Keratinocyte (primary cell): ENCODE data around the gene SLC27A2. TPM values are rescaled to one million over a fixed set of nuclear protein-coding genes. Genes with fewer than 3 reads are reported as not detected.

Experiments used
- DNase-seq: peaks from one replicate; pipeline ENCODE4 v3.0.0-alpha.2; 2011; ENCODE audit warnings: low read depth, missing footprints, low spot score
- FAIRE-seq: peaks from 2 replicates; lab custom pipeline; 2011; peaks lifted over from hg19 to GRCh38; lab: Jason Lieb, UNC
- H2AFZ ChIP-seq: 2 replicates; pipeline ENCODE4 v1.6.0; 2012; ENCODE audit warnings: low read length, control low read depth, inconsistent platforms; ENCODE audit not compliant: control insufficient read depth
- H3K27ac ChIP-seq: 2 replicates; pipeline ENCODE4 v1.5.1; 2011; ENCODE audit warnings: low read length; ENCODE audit not compliant: control insufficient read depth, insufficient read depth
- H3K27me3 ChIP-seq: 3 replicates; pipeline ENCODE4 v1.6.0; 2011; ENCODE audit warnings: low read length; ENCODE audit not compliant: control insufficient read depth, insufficient read depth; ENCODE audit errors: extremely low read depth
- H3K36me3 ChIP-seq, 2 experiments: 2 replicates in 1 of 2; 3 replicates in 1 of 2; pipeline ENCODE4 v1.5.1; 2011; ENCODE audit warnings: low read length in 2 of 2, mild to moderate bottlenecking in 1 of 2; ENCODE audit not compliant: control insufficient read depth in 2 of 2, insufficient read depth in 2 of 2; ENCODE audit errors: extremely low read depth in 1 of 2
- H3K4me1 ChIP-seq: 3 replicates; pipeline ENCODE4 v1.5.1; 2011; ENCODE audit warnings: low read length; ENCODE audit not compliant: control insufficient read depth, insufficient read depth; ENCODE audit errors: extremely low read depth
- H3K4me2 ChIP-seq: 3 replicates; pipeline ENCODE4 v1.6.0; 2011; ENCODE audit warnings: low read depth, low read length; ENCODE audit not compliant: control insufficient read depth, insufficient read depth; ENCODE audit errors: extremely low read depth
- H3K4me3 ChIP-seq, 3 experiments: fragments of 200-600 bp in 1 of 3; sonication (generic) in 1 of 3; 2 replicates in 2 of 3; 3 replicates in 1 of 3; pipeline ENCODE4 v1.5.1; 2011 to 2016; ENCODE audit warnings: low read length in 3 of 3, mild to moderate bottlenecking in 3 of 3, control low read depth in 2 of 3, inconsistent platforms in 1 of 3, low read depth in 1 of 3, mixed read lengths in 1 of 3, mixed run types in 1 of 3, moderate library complexity in 1 of 3; ENCODE audit not compliant: control insufficient read depth in 2 of 3, insufficient read depth in 2 of 3; ENCODE audit errors: extremely low read depth in 1 of 3
- H3K79me2 ChIP-seq: 2 replicates; pipeline ENCODE4 v1.6.0; 2012; ENCODE audit warnings: low read length; ENCODE audit not compliant: control insufficient read depth, insufficient read depth
- H3K9ac ChIP-seq: 3 replicates; pipeline ENCODE4 v1.6.0; 2011; ENCODE audit warnings: low read length; ENCODE audit not compliant: control insufficient read depth, insufficient read depth; ENCODE audit errors: extremely low read depth
- H3K9me1 ChIP-seq: 3 replicates; pipeline ENCODE4 v1.6.0; 2011; ENCODE audit warnings: low read length; ENCODE audit not compliant: control insufficient read depth, insufficient read depth; ENCODE audit errors: extremely low read depth
- H3K9me3 ChIP-seq: 2 replicates; pipeline ENCODE4 v1.5.1; 2012; ENCODE audit warnings: low read depth, low read length; ENCODE audit not compliant: control insufficient read depth
- H4K20me1 ChIP-seq: 3 replicates; pipeline ENCODE4 v1.6.0; 2011; ENCODE audit warnings: low read length; ENCODE audit not compliant: control insufficient read depth, insufficient read depth; ENCODE audit errors: extremely low read depth
- CTCF ChIP-seq, 3 experiments: IDR thresholded peaks in 1 of 3; conservative IDR thresholded peaks in 1 of 3; optimal IDR thresholded peaks in 1 of 3; 2 replicates in 2 of 3; 3 replicates in 1 of 3; pipeline versions ENCODE3 to v1.5.1; 2011; ENCODE audit warnings: low read length in 3 of 3, mild to moderate bottlenecking in 3 of 3, moderate library complexity in 2 of 3, control low read depth in 1 of 3, inconsistent platforms in 1 of 3; ENCODE audit not compliant: insufficient read depth in 2 of 3; ENCODE audit errors: extremely low read depth in 1 of 3
- EZH2 ChIP-seq: IDR thresholded peaks from one replicate; pipeline ENCODE4 v1.6.1; 2012; ENCODE audit warnings: inconsistent platforms, mild to moderate bottlenecking, low read length, moderate library complexity
- dilution Hi-C: fragments of 300-500 bp; cut with MboI; formaldehyde crosslinking; loops from one replicate; pipeline ENCODE4 v1.7.0; 2020; ENCODE audit warnings: low sequenced_read_pairs; ENCODE audit not compliant: extremely low pct_ligation_motif_present
- polyA plus RNA-seq, 5 experiments: library from polyadenylated mRNA; depleted of rRNA in 3 of 5; stranded (reverse) in 3 of 5; stranded (forward) in 1 of 5; unstranded in 1 of 5; fragments of >200 nt; gene quantifications; 1 replicate in 1 of 5; 2 replicates in 3 of 5; 3 replicates in 1 of 5; pipeline versions ENCODE4 v1.2.1 to v1.2.3, GENCODE V29; 2011 to 2012; ENCODE audit warnings: missing spikeins in 2 of 5, low read depth in 1 of 5, low replicate concordance in 1 of 5

Gene SLC27A2
- polyA plus RNA-seq, 1 donor (not counting 4 experiments of a cell fraction or from before 2014, with no cell fraction given): 0.34 TPM

GRCh38 chr15:50236433-50236832 is 54.4 kb downstream of the SLC27A2 start:
- H3K9me1 ChIP-seq: no peaks in the 10 kb centered on the region
- no peak overlapping the region for H3K9ac ChIP-seq
- H3K27me3 ChIP-seq: no peaks in the 10 kb centered on the region
- no peak overlapping the region for H2AFZ ChIP-seq
- no peaks in the 10 kb centered on the region for H3K36me3 ChIP-seq
- H3K9me3 ChIP-seq: no peaks in the 10 kb centered on the region
- no peak overlapping the region for H3K4me2 ChIP-seq
- dilution Hi-C loops: no loop called here
- no peak for TF ChIP-seq CTCF (optimal IDR thresholded peaks at IDR 0.05 in 1 of 3, IDR thresholded peaks at IDR 0.05 in 1 of 3, conservative IDR thresholded peaks at IDR 0.05 in 1 of 3; ENCODE audit: extremely low read depth in 1 of 3, insufficient read depth in 2 of 3, low read length in 3 of 3)
- H4K20me1 ChIP-seq: no peaks in the 10 kb centered on the region
- no peak overlapping the region for H3K4me3 ChIP-seq
- no peak overlapping the region for H3K27ac ChIP-seq
- FAIRE-seq (no peak), DNase-seq (no peak)
- H3K4me1 ChIP-seq: peaks cover under 1% of the 10 kb centered on the region
- no peaks in the 10 kb centered on the region for H3K79me2 ChIP-seq

- no peak overlapping the region for H3K9ac ChIP-seq
- FAIRE-seq: no peak
- dilution Hi-C loops: no loop called here
- H3K27ac ChIP-seq: no peak overlapping the region
- peaks cover 4% of the 10 kb centered on the region for H3K4me1 ChIP-seq
- H3K9me1 ChIP-seq: no peaks in the 10 kb centered on the region
- no peaks in the 10 kb centered on the region for H3K79me2 ChIP-seq
- no peaks in the 10 kb centered on the region for H3K9me3 ChIP-seq
- no peaks in the 10 kb centered on the region for H3K27me3 ChIP-seq
- H3K4me2 ChIP-seq: no peak overlapping the region
- H4K20me1 ChIP-seq: no peaks in the 10 kb centered on the region
- DNase-seq: no peak
- H3K36me3 ChIP-seq: no peaks in the 10 kb centered on the region
- no peak for TF ChIP-seq EZH2
- no peak for TF ChIP-seq CTCF (optimal IDR thresholded peaks at IDR 0.05 in 1 of 3, IDR thresholded peaks at IDR 0.05 in 1 of 3, conservative IDR thresholded peaks at IDR 0.05 in 1 of 3; ENCODE audit: extremely low read depth in 1 of 3, insufficient read depth in 2 of 3, low read length in 3 of 3)
- no peak overlapping the region for H2AFZ ChIP-seq
- no peak overlapping the region for H3K4me3 ChIP-seq
Measured at GRCh38 chr15:50238255-50238654, 56.3 kb downstream of the SLC27A2 start.
